CD4-positive, alpha-beta T cell (primary cell): Measurements from ENCODE around the gene WDR4. TPM values are rescaled to one million over a fixed set of nuclear protein-coding genes. Genes with fewer than 3 reads are reported as not detected.
A peak's percentile ranks its signal among the peaks of the same experiment; 100 is the strongest.

ENCODE experiments used
- ATAC-seq: fragments of 200-7000 bp; cut with Tn5 transposase; one replicate; pipeline ENCODE4 v1.10.0; 2022; ENCODE audit warnings: mild to moderate bottlenecking; ENCODE audit not compliant: poor library complexity
- CTCF ChIA-PET: fragments of 350-600 bp; sonication (Branson Sonifier 250); formaldehyde crosslinking; loops from one replicate; lab custom pipeline; 2021; ENCODE audit warnings: antibody characterized with exemption, inconsistent platforms; lab: Charles Lee
- POLR2A ChIA-PET: fragments of 350-600 bp; sonication (Branson Sonifier 250); formaldehyde crosslinking; loops from one replicate; lab custom pipeline; 2021; ENCODE audit warnings: antibody characterized with exemption, inconsistent platforms; lab: Charles Lee
- DNase-seq, 14 experiments: peaks; one replicate each; pipeline ENCODE4 v3.0.0-alpha.2; 2013 to 2020; ENCODE audit warnings: mixed read lengths in 2 of 14
- H3K27ac ChIP-seq, 2 donors: one replicate each; pipeline versions ENCODE4 v1.5.1 to v1.7.0; 2013; ENCODE audit warnings: low read length in 2 of 2, low read depth in 1 of 2, mild to moderate bottlenecking in 1 of 2
- H3K27me3 ChIP-seq, 2 experiments: 1 replicate in 1 of 2; 2 replicates in 1 of 2; pipeline versions ENCODE4 v1.6.1 to v1.7.0; 2013; ENCODE audit warnings: low read length in 2 of 2, control low read depth in 1 of 2, mild to moderate bottlenecking in 1 of 2, moderate library complexity in 1 of 2; ENCODE audit not compliant: insufficient read depth in 2 of 2, control insufficient read depth in 1 of 2
- H3K36me3 ChIP-seq: one replicate; pipeline ENCODE4 v1.6.1; 2013; ENCODE audit warnings: low read length, control low read depth; ENCODE audit not compliant: insufficient read depth
- H3K4me1 ChIP-seq: one replicate; pipeline ENCODE4 v1.6.1; 2013; ENCODE audit warnings: low read length, control low read depth; ENCODE audit not compliant: insufficient read depth
- H3K4me3 ChIP-seq: one replicate; pipeline ENCODE4 v1.5.1; 2013; ENCODE audit warnings: mild to moderate bottlenecking, low read length, moderate library complexity
- H3K9me3 ChIP-seq, 2 experiments: 1 replicate in 1 of 2; 2 replicates in 1 of 2; pipeline versions ENCODE4 v1.6.1 to v1.7.0; 2013; ENCODE audit warnings: low read length in 2 of 2, mild to moderate bottlenecking in 2 of 2, control low read depth in 1 of 2, moderate library complexity in 1 of 2; ENCODE audit not compliant: control insufficient read depth in 1 of 2, insufficient read depth in 1 of 2
- H3K27ac Mint-ChIP-seq: one replicate; pipeline ENCODE4 v1.8.0; 2020; ENCODE audit warnings: mixed read lengths
- H3K27me3 Mint-ChIP-seq: one replicate; pipeline ENCODE4 v1.8.0; 2021; ENCODE audit warnings: mixed read lengths
- H3K36me3 Mint-ChIP-seq: one replicate; pipeline ENCODE4 v1.8.0; 2021; ENCODE audit warnings: low read depth, mixed read lengths
- H3K4me1 Mint-ChIP-seq: one replicate; pipeline ENCODE4 v1.8.0; 2021; ENCODE audit warnings: low read depth, mixed read lengths
- H3K4me3 Mint-ChIP-seq: one replicate; pipeline ENCODE4 v1.8.0; 2020; ENCODE audit warnings: mild to moderate bottlenecking, mixed read lengths
- H3K9me3 Mint-ChIP-seq: one replicate; pipeline ENCODE4 v1.8.0; 2020; ENCODE audit warnings: mixed read lengths
- CTCF ChIP-seq: fragments of 200-600 bp; IDR thresholded peaks from one replicate; pipeline ENCODE4 v1.8.0; 2022; ENCODE audit warnings: antibody characterized with exemption, mild to moderate bottlenecking
- intact Hi-C, 2 experiments: fragments of 100-400 bp; cut with DNase I in 1 of 2; cut with micrococcal nuclease in 1 of 2; formaldehyde crosslinking; loops; one replicate each; pipeline versions ENCODE4 v1.15.1 to v1.9.0; 2023 to 2025; cut with DNase I, micrococcal nuclease
- total RNA-seq, 174 experiments: library from RNA in 2 of 174; stranded (reverse) in 2 of 174; gene quantifications; one replicate each; pipeline ENCODE4 v1.2.3 and lab custom pipeline; 2021 to 2026

WDR4 gene
- total RNA-seq, 2 experiments from 2014 or later, result 11.3 to 12.9 TPM

GRCh38 chr21:42900446-42900845, 21.1 kb upstream of the WDR4 start:
- intact Hi-C loops, result no loop called here
- CTCF ChIA-PET, result no interaction called here
- Mint-ChIP-seq H3K9me3 (no peaks in the 10 kb centered on the region), H3K27ac (no peak overlapping the region), H3K4me3 (no peak overlapping the region), H3K4me1 (peaks cover 13% of the 10 kb centered on the region), H3K36me3 (peaks cover 70% of the 10 kb centered on the region), H3K27me3 (no peaks in the 10 kb centered on the region)
- no peaks in the 10 kb centered on the region for H3K27me3 ChIP-seq
- H3K4me3 ChIP-seq, result no peak overlapping the region
- POLR2A ChIA-PET, result no interaction called here
- DNase-seq (no peak), ATAC-seq (no peak)
- H3K9me3 ChIP-seq, result no peaks in the 10 kb centered on the region
- TF ChIP-seq CTCF, result no peak
- peaks cover 53% of the 10 kb centered on the region for H3K36me3 ChIP-seq
- H3K4me1 ChIP-seq, result peaks cover 6% of the 10 kb centered on the region
- H3K27ac ChIP-seq, result no peak overlapping the region

GRCh38 chr21:42892931-42893755, 13.8 kb upstream of the WDR4 start, which contains the start of gene NDUFV3:
Gene NDUFV3 (plus strand): TSS chr21:42893309. CDS start chr21:42893334, 25 bp downstream.
- peak within 1 kb of the TSS; percentile 76 for H3K4me3 ChIP-seq
- H3K27me3 Mint-ChIP-seq, result no peaks in the 10 kb centered on the region
- intact Hi-C loops, result loop anchor here (1.0 to 5.0 kb wide), 5 partner anchors 14 to 1119 kb away; partner anchors contain the start of genes WDR4 (in 2 of the 2), PKNOX1 (in 1 of the 2), RSPH1 (in 1 of the 2) and TRAPPC10 (in 1 of the 2)

More at GRCh38 chr21:42892931-42893755, 13.8 kb upstream of the WDR4 start, which contains the start of gene NDUFV3:
- H3K4me1 ChIP-seq, result peaks cover 12% of the 10 kb centered on the region
- DNase-seq (peak; percentile 100), ATAC-seq (peak; percentile 93)
- POLR2A ChIA-PET, result interaction anchor here (0.7 to 2.4 kb wide), 15 partner anchors 8 to 883 kb away, joined by 3 to 39 read pairs (median 5); partner anchors contain the start of genes HSF2BP, PKNOX1, RRP1B and WDR4
- peaks cover 12% of the 10 kb centered on the region for H3K36me3 ChIP-seq
- peak within 1 kb of the TSS; percentile 91 for H3K4me3 Mint-ChIP-seq
- TF ChIP-seq CTCF, result no peak
- no peaks in the 10 kb centered on the region for H3K9me3 ChIP-seq
- CTCF ChIA-PET, result interaction anchor here (0.8 to 1.5 kb wide), 2 partner anchors 14 to 81 kb away, joined by 4 to 8 read pairs; partner anchors contain the start of genes PKNOX1 and WDR4
- H3K27me3 ChIP-seq, result no peaks in the 10 kb centered on the region
- no peaks in the 10 kb centered on the region for H3K9me3 Mint-ChIP-seq
- peaks cover 19% of the 10 kb centered on the region for H3K4me1 Mint-ChIP-seq
- H3K27ac Mint-ChIP-seq, result peak within 1 kb of the TSS; percentile 97
- peaks cover 26% of the 10 kb centered on the region for H3K36me3 Mint-ChIP-seq
- peak within 1 kb of the TSS; percentile 86 for H3K27ac ChIP-seq
